Measurements from ENCODE around the gene SIAE. TPM values are rescaled to one million over a fixed set of nuclear protein-coding genes. Genes with fewer than 3 reads are reported as not detected.

The SIAE gene
- total RNA-seq, 1 experiment from 2014 or later = 5.6 TPM

DNA sequence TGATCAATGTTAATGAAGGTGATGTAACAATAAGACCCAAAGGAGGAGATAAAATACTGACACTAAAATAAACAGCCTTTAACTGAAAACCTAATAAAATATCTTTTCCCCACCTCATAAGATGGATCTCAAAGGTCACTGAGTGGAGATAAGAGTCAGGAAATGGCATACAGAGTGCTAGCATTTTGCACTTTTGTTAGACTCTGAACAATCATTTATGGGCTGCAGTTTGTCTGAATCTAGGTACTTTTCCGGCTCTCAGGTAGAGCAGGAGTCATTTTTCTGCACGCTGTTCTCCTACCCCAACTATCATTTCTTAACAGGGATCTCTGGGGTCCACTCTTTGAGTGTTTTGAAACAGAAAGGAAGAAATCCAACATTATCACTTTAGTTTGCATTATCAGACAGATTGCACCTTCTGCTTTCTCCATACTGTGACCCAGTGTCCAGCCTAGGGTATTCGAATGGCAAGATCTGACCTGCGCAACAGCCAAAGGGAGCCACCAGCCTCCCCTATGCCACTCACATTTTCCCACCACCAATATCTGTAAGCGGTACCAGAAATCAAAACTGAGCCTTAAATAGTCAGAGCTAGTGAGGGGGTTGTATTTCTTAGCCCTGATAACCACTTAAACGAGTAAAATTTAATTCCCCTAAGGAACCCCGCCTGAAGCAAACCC lies 863 bp downstream of the SIAE start:
- H3K23ac ChIP-seq (ENCODE audit: insufficient read length, low read depth, low read length) = no peak overlapping the region
- no peaks in the 10 kb centered on the region for H4K20me1 ChIP-seq (ENCODE audit: control insufficient read depth, insufficient read depth, insufficient read length)
- Mint-ChIP-seq H3K4me1 (peaks cover 7 to 14% of the 10 kb centered on the region in 2 experiments), H3K27ac (no peak overlapping the region), H3K36me3 (ENCODE audit: insufficient read depth in 1 of 3, low read depth in 3 of 3) (no peaks in the 10 kb centered on the region), H3K4me3 (peak overlapping the region; percentile 87 to 93), H3K27me3 (ENCODE audit: low read depth) (peaks cover 13% of the 10 kb centered on the region), H3K9me3 (no peaks in the 10 kb centered on the region)
- H4K5ac ChIP-seq (ENCODE audit: insufficient read length, low read depth, low read length) = no peak overlapping the region
- H2BK5ac ChIP-seq (ENCODE audit: insufficient read length, low read length) = no peak overlapping the region
- H2AK5ac ChIP-seq (ENCODE audit: insufficient read length, low read length) = no peak overlapping the region
- no peak overlapping the region for H3K4ac ChIP-seq (ENCODE audit: low read depth, low read length)
- no peak for TF ChIP-seq CTCF (conservative IDR thresholded peaks at IDR 0.05)
- H3K4me2 ChIP-seq (ENCODE audit: insufficient read depth, insufficient read length, low read length) = peak overlapping the region; percentile 57
- DNase-seq = no peak
- H2AFZ ChIP-seq (ENCODE audit: low read length) = no peak overlapping the region
- no peak overlapping the region for H2BK12ac ChIP-seq (ENCODE audit: insufficient read length, low read depth, low read length)
- peaks cover 6% of the 10 kb centered on the region for H3K27me3 ChIP-seq (ENCODE audit: insufficient read depth, low read length)
- no peak overlapping the region for H3K9ac ChIP-seq (ENCODE audit: extremely low read depth, insufficient read length, low read length)
- no peak overlapping the region for H3K27ac ChIP-seq (ENCODE audit: insufficient read length, low read depth, low read length)
- no peaks in the 10 kb centered on the region for H3K79me1 ChIP-seq (ENCODE audit: insufficient read depth, low read depth, low read length, poor library complexity, severe bottlenecking)
- no peaks in the 10 kb centered on the region for H3K9me3 ChIP-seq (ENCODE audit: control insufficient read depth, low read depth, low read length)
- no peak overlapping the region for H2BK120ac ChIP-seq (ENCODE audit: low read depth, low read length, poor library complexity, severe bottlenecking)
- no peak overlapping the region for H4K91ac ChIP-seq (ENCODE audit: insufficient read length, low read depth, low read length)
- no CpG with 5 or more reads among the region's 7 CpGs for WGBS (ENCODE audit: extremely low coverage, insufficient read length, low lambda C conversion rate)
- H4K8ac ChIP-seq (replicated peaks; ENCODE audit: insufficient read length, low read depth, low read length) = no peak overlapping the region
- H3K23me2 ChIP-seq (ENCODE audit: insufficient read length, low read depth, low read length, poor library complexity, severe bottlenecking) = peaks cover 12% of the 10 kb centered on the region
- no peaks in the 10 kb centered on the region for H3K79me2 ChIP-seq (ENCODE audit: insufficient read depth, low read length)
- H3K4me1 ChIP-seq (ENCODE audit: insufficient read depth, low read length) = no peaks in the 10 kb centered on the region
- peak overlapping the region; percentile 74; the same call in 1 of the 2 replicates for H3K14ac ChIP-seq (ENCODE audit: insufficient read depth, low read length)
- no peak overlapping the region for H3T11ph ChIP-seq (ENCODE audit: low read length)
- no peak overlapping the region for H2BK20ac ChIP-seq (ENCODE audit: low read depth, low read length, poor library complexity, severe bottlenecking)
- H2BK15ac ChIP-seq (ENCODE audit: low read depth, low read length) = no peak overlapping the region
- no peak overlapping the region for H3K56ac ChIP-seq (ENCODE audit: insufficient read length, low read depth, low read length)
- H3K18ac ChIP-seq (ENCODE audit: insufficient read length, low read depth, low read length) = no peak overlapping the region
